SH-SY5Y (cell line): ENCODE measurements around the gene HIVEP2.

Experiments used
- GATA2 ChIP-seq: IDR thresholded peaks from 2 replicates; pipeline ENCODE4 v1.6.1; 2011; ENCODE audit warnings: mild to moderate bottlenecking, low read depth, low read length
- GATA3 ChIP-seq: IDR thresholded peaks from 2 replicates; pipeline ENCODE4 v1.6.1; 2011; ENCODE audit warnings: low read depth, mild to moderate bottlenecking, low read length, moderate library complexity

GRCh38 chr6:142940487-142940886, 4.5 kb downstream of the HIVEP2 start:
- TF ChIP-seq GATA2 (no peak), GATA3 (no peak)
